Esophagus squamous epithelium (tissue), 5 donors: ENCODE measurements around the gene NUP153. TPM values are rescaled to one million over a fixed set of nuclear protein-coding genes. Genes with fewer than 3 reads are reported as not detected.

Experiments
- DNase-seq: peaks from one replicate; lab custom pipeline; 2025; lab: John Stamatoyannopoulos, UW
- H3K27ac ChIP-seq, 4 donors: fragments of 200-600 bp; sonication (generic); one replicate each; pipeline ENCODE4 v1.5.1; 2016 to 2019; ENCODE audit warnings: mild to moderate bottlenecking in 1 of 4
- H3K27me3 ChIP-seq, 4 donors: fragments of 200-600 bp; sonication (generic); 1 replicate in 3 of 4; 2 replicates in 1 of 4; pipeline versions ENCODE4 v1.5.1 to v1.6.0; 2017 to 2021; ENCODE audit warnings: antibody characterized with exemption in 1 of 4
- H3K36me3 ChIP-seq, 3 donors: fragments of 200-600 bp; sonication (generic); one replicate each; pipeline ENCODE4 v1.5.1; 2016 to 2019
- H3K4me1 ChIP-seq, 3 donors: fragments of 200-600 bp; sonication (generic); one replicate each; pipeline ENCODE4 v1.5.1; 2017 to 2019
- H3K4me3 ChIP-seq, 4 donors: fragments of 200-600 bp; sonication (generic); 1 replicate in 3 of 4; 2 replicates in 1 of 4; pipeline ENCODE4 v1.5.1; 2016 to 2019; ENCODE audit warnings: mild to moderate bottlenecking in 2 of 4, moderate library complexity in 1 of 4
- H3K9me3 ChIP-seq, 3 donors: fragments of 200-600 bp; sonication (generic); one replicate each; pipeline ENCODE4 v1.5.1; 2016 to 2019
- POLR2A ChIP-seq, 4 donors: fragments of 450-650 bp; IDR thresholded peaks; one replicate each; pipeline ENCODE4 v1.6.1; 2017; ENCODE audit warnings: antibody characterized with exemption in 4 of 4, mild to moderate bottlenecking in 4 of 4, moderate library complexity in 3 of 4
- WGBS, 2 donors: methylation state at CpG; one replicate each; pipeline ENCODE4 v1.1.5; 2018; 5-methylcytosine and 5-hydroxymethylcytosine counted together
- intact Hi-C: fragments of 100-400 bp; cut with DNase I; formaldehyde crosslinking; loops from one replicate; pipeline ENCODE4 v1.15.0; 2022
- total RNA-seq, 4 donors: library from RNA; depleted of rRNA; stranded (reverse); fragments of >200 nt; gene quantifications; one replicate each; pipeline ENCODE4 v1.1.0, GENCODE V29; 2016
- TF ChIP-seq, protein P1 (sequence below), 6 experiments: fragments of 450-650 bp in 4 of 6; fragments of 200-600 bp in 2 of 6; sonication (generic) in 2 of 6; IDR thresholded peaks; one replicate each; pipeline ENCODE4 v1.5.1; 2016 to 2019; ENCODE audit warnings: antibody characterized with exemption in 6 of 6, mild to moderate bottlenecking in 4 of 6, moderate library complexity in 4 of 6
- donor health status: DM: yes; HTN: yes; CAD: no.

Gene NUP153
- total RNA-seq, 4 donors from 2014 or later = 27.7 to 49.4 (median 40.6) TPM

- WGBS, 2 donors = 62% methylated on average over 12 of the region's 12 CpGs
- no peak for DNase-seq
- H3K4me1 ChIP-seq = peaks cover 0 to 7% (median 0%) of the 10 kb centered on the region in 3 donors
- H3K36me3 ChIP-seq = no peaks in the 10 kb centered on the region
- no peak for TF ChIP-seq POLR2A (IDR thresholded peaks at IDR 0.05)
- TF ChIP-seq, protein P1, sequence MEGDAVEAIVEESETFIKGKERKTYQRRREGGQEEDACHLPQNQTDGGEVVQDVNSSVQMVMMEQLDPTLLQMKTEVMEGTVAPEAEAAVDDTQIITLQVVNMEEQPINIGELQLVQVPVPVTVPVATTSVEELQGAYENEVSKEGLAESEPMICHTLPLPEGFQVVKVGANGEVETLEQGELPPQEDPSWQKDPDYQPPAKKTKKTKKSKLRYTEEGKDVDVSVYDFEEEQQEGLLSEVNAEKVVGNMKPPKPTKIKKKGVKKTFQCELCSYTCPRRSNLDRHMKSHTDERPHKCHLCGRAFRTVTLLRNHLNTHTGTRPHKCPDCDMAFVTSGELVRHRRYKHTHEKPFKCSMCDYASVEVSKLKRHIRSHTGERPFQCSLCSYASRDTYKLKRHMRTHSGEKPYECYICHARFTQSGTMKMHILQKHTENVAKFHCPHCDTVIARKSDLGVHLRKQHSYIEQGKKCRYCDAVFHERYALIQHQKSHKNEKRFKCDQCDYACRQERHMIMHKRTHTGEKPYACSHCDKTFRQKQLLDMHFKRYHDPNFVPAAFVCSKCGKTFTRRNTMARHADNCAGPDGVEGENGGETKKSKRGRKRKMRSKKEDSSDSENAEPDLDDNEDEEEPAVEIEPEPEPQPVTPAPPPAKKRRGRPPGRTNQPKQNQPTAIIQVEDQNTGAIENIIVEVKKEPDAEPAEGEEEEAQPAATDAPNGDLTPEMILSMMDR (IDR thresholded peaks at IDR 0.05) = no peak
- intact Hi-C loops = no loop called here
- H3K9me3 ChIP-seq = no peaks in the 10 kb centered on the region
- no peak overlapping the region for H3K4me3 ChIP-seq
- peak overlapping the region in 3 of 4 donors; percentile 18 to 83 (median 62) for H3K27ac ChIP-seq
- no peaks in the 10 kb centered on the region for H3K27me3 ChIP-seq
Measured at GRCh38 chr6:17729223-17730077, 22.7 kb upstream of the NUP153 start.

DNA sequence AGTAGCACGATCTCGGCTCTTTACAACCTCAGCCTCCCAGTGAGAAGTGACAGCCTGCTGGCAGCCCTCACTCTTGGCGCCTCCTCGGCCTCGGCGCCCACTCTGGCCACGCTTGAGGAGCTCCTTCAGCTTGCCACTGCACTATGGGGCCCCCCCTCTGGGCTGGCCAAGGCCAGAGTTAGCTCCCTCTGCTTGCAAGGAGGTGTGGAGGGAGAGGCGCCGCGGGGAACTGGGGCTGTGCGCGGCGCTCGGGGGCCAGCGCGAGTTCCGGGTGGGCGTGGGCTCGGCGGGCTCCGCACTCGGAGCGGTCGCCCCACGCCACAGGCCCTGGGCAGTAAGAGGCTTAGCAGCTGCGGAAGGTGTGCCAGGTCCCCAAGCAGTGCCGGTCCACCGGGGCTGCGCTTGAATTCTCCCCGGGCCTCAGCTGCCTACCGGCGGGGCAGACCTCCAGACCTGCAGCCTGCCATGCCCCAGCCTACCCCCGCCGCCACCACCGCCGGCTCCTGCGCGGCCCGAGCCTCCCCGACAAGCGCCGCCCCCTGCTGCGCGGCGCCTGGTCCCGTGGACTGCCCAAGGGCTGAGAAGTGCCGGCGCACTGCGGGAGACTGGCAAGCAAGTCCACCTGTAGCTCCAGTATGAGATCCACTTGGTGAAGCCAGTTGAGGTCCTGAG lies 22.0 kb upstream of the NUP153 start:
- intact Hi-C loops = no loop called here
- TF ChIP-seq, protein P1 (IDR thresholded peaks at IDR 0.05) = no peak
- TF ChIP-seq POLR2A (IDR thresholded peaks at IDR 0.05) = no peak
- Histone ChIP-seq H3K27ac (peak overlapping the region in 1 of 4 donors; percentile 83), H3K36me3 (no peaks in the 10 kb centered on the region), H3K4me1 (peaks cover 0 to 7% (median 0%) of the 10 kb centered on the region in 3 donors), H3K27me3 (no peaks in the 10 kb centered on the region), H3K4me3 (no peak overlapping the region), H3K9me3 (no peaks in the 10 kb centered on the region)
- 97% methylated on average over 13 of the region's 49 CpGs; no CpG with 5 or more reads in 1 of the 2 donors for WGBS, 2 donors
- no peak for DNase-seq

DNA sequence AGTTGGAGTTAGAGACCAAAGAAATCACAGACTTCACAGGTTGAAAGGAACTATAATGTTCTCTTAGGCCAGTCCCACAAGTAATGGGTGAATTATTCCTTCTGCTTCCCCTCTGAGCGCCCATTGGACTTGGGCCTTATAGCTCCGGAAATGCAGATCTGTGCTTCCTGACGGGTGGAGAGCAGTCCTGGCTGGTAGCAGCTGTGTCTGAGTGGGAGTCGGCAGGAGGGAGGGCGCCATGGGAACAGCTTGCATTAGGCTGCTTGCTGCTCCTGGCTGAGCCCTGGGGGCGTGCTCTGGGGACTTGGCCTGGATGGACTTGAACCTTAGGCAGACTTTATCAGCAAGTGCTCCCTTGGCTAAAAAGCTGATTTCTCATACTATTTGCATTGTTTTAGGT lies 18.4 kb upstream of the NUP153 start:
- Histone ChIP-seq H3K4me1 (peaks cover 0 to 5% (median 0%) of the 10 kb centered on the region in 3 donors), H3K27me3 (no peaks in the 10 kb centered on the region), H3K36me3 (no peaks in the 10 kb centered on the region), H3K9me3 (no peaks in the 10 kb centered on the region), H3K27ac (no peak overlapping the region), H3K4me3 (no peak overlapping the region)
- WGBS, 2 donors = 43 to 45% methylated on average over 6 of the region's 6 CpGs
- TF ChIP-seq, protein P1 (IDR thresholded peaks at IDR 0.05) = no peak
- TF ChIP-seq POLR2A (IDR thresholded peaks at IDR 0.05) = no peak
- DNase-seq = no peak
- intact Hi-C loops = no loop called here

DNA sequence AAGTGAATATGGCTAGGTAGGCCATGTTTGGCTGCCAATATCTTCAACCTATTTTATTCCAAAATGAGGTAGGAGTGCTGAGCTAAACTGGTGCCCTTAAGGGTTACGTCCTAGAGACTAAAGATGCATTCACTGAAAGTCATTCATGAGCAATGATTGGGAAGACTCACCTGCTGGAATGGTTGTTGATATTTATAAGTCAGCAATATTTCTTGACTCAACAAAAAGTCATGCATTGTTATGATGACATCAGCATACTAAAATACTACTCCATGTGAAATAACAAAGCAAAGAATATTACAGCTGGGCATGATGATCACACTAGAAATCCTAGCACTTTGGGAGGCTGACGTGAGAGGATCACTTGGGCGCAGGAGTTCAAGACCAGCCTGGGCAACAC lies 17.6 kb upstream of the NUP153 start:
- H3K4me1 ChIP-seq = no peaks in the 10 kb centered on the region
- H3K4me3 ChIP-seq = no peak overlapping the region
- DNase-seq = no peak
- no peak for TF ChIP-seq POLR2A (IDR thresholded peaks at IDR 0.05)
- no peaks in the 10 kb centered on the region for H3K9me3 ChIP-seq
- H3K36me3 ChIP-seq = no peaks in the 10 kb centered on the region
- intact Hi-C loops = no loop called here
- 69 to 89% methylated on average over 3 of the region's 3 CpGs for WGBS, 2 donors
- no peak overlapping the region for H3K27ac ChIP-seq
- H3K27me3 ChIP-seq = no peaks in the 10 kb centered on the region

- WGBS, 2 donors = 59 to 73% methylated on average over 3 of the region's 3 CpGs
- H3K4me3 ChIP-seq = no peak overlapping the region
Measured at GRCh38 chr6:17721671-17722070, 14.9 kb upstream of the NUP153 start.

More at GRCh38 chr6:17721671-17722070, 14.9 kb upstream of the NUP153 start:
- TF ChIP-seq, protein P1 (IDR thresholded peaks at IDR 0.05) = no peak
- no peak for TF ChIP-seq POLR2A (IDR thresholded peaks at IDR 0.05)
- DNase-seq = no peak
- intact Hi-C loops = no loop called here
- H3K4me1 ChIP-seq = no peaks in the 10 kb centered on the region
- no peaks in the 10 kb centered on the region for H3K9me3 ChIP-seq
- no peaks in the 10 kb centered on the region for H3K27me3 ChIP-seq
- no peak overlapping the region for H3K27ac ChIP-seq
- H3K36me3 ChIP-seq = no peaks in the 10 kb centered on the region
